ENCODE measurements around the gene TIA1.
"Not testable (repeated sequence)": the region's sequence is repeated elsewhere in the genome, so short reads cannot be mapped to it uniquely, and the experiment has no call there.

TIA1 gene, protein sequence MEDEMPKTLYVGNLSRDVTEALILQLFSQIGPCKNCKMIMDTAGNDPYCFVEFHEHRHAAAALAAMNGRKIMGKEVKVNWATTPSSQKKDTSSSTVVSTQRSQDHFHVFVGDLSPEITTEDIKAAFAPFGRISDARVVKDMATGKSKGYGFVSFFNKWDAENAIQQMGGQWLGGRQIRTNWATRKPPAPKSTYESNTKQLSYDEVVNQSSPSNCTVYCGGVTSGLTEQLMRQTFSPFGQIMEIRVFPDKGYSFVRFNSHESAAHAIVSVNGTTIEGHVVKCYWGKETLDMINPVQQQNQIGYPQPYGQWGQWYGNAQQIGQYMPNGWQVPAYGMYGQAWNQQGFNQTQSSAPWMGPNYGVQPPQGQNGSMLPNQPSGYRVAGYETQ

DNA sequence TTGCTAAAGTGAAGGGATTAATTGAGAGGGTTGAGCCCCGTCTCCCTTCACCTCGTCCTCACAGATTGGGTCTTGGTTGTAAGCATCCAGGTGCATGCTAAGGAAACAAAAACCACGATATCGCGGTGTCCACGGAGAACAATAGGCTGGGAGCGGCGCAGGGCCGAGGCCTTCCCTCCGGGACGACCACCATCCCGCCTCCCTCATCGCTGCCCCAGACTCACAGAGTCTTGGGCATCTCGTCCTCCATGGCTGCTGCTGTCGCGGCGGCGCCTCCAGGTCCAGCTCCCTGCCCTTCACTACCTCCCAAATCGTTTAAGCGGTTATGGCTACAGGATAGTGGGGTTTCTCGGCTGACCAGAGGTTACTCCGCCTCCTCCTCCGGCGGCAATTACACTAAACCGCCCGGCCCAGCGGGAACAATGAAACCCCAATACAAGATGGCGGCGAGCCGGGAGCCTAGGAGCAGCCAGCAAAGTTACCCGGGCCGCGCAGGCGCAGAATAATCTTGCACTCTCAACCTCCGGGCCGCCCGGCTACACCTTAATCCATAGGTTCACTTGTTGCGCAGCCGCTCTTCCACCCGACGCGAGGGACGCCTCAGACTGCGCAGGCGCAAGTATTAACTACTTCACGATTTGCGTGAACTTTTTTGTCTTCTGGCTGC lies at the start of gene TIA1:
TIA1 (minus strand) TSS at position 448 of the 667 bp plus-strand sequence; CDS start at position 250, 198 bp downstream.
- DNase-seq (ENCODE audit: low read depth in 2 of 2), result peak; percentile 96 to 98

DNA sequence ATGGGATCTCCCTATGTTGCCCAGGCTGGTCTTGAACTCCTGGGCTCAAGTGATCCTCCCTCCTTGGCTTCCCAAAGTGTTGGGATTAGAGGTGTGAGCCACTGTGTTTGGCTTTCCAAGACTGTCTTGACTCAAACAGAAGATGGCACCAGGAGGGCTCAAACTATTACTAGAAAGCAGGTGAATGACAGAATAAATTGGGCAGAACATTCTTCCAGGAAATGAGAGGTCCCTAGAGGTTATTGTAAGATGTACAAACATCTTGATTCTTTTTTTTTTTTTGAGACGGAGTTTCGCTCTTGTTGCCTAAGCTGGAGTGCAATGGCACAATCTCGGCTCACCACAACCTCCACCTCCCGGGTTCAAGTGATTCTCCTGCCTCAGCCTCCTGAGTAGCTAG lies 49.4 kb upstream of the TIA1 start:
- DNase-seq (ENCODE audit: low read depth in 2 of 2), result not testable (repeated sequence)

DNA sequence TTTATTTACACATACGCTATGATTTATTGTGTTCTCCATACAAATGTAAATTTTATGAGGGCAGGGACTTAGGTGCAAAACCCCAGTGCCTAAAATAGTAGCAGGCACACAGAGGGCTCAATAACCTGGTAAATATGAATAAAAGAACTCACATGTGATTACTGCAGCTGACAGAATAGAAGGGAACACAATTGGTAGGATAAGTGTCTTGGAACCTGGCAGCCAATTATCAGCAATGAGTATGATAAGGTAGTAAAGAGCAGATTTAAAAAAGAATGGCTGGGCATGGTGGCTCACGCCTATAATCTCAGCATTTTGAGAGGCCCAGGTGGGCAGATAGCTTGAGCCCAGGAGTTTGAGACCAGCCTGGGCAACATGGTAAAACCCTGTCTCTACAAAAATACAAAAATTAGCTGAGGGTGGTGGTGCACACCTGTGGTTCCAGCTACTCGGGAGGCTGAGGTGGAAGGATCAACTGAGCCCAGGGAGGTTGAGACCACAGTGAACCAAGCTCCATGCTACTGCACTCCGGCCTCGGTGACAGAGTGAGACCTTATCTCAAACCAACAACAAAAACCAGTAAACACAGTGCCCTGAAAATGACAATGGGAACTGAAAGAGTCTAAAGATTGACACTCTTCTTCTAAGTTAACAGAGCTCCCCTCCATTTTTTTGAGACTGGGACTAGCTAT lies 35.2 kb upstream of the TIA1 start:
- DNase-seq (ENCODE audit: low read depth in 2 of 2), result no peak

DNA sequence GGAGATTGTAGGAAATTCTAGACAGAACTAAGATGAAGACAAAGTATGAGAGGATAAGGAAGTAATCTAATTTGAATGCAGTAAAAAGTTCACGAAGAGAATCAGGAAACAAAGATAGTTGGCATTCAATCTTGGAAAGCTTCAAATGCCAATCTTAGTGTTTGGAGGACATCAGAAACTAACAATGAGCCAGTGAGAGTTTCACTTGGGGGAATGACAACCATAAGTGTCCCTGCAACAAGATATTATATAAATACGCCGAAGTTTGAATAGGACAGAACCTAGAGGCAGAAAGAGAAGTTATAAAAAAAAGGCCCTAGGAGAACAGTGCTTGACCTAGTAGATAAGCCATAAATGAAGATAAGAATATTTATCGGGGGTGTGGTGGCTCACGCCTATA lies 34.0 kb upstream of the TIA1 start:
- DNase-seq (ENCODE audit: low read depth in 2 of 2), result no peak

DNA sequence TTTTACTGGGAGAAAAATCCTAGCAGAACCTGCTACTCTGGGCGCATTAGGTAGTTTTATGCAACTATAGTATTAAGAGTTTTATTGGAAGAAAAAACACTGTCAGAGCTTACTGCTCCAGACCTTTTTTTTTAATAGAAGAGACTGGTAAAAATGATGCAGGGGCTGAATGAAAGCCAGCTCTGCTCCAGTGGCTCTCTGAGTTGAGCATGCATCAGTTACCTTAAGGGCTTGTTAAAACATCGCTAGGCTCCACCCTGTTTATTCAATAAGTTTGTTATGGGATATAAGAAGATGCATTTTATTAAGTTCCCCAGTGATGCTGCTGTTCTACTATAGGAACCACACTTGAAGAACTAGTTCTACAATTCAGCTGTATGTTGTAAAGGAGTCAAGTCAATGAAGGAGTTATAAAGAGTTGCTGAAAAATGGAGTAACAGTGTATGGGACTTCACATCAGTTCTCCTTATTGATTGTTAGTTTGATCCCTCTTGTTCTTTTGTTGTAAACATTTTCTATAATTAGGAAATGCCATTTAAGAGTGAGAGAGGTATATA lies 31.9 kb upstream of the TIA1 start:
- DNase-seq (ENCODE audit: low read depth in 2 of 2), result no peak

DNA sequence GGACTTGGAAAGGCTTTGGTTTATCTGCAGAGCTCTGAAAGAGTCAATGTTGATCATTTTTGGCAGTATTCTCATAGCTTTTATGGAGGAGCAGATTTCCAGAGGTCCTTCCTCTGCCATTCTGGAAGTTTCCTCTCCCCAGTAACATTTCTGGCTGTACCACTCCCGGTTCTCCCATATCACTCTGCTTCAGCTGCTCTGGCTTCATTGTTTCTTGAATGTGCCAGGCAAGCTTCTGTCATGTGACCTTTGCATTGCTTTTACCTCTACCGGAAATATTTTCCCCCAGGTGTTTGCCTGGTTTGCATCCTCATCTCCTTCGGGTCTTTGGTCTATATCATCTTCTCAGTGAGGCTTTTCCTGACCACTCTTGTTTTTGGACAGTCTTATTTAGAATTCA lies 21.9 kb upstream of the TIA1 start:
- DNase-seq (ENCODE audit: low read depth in 2 of 2), result no peak

DNA sequence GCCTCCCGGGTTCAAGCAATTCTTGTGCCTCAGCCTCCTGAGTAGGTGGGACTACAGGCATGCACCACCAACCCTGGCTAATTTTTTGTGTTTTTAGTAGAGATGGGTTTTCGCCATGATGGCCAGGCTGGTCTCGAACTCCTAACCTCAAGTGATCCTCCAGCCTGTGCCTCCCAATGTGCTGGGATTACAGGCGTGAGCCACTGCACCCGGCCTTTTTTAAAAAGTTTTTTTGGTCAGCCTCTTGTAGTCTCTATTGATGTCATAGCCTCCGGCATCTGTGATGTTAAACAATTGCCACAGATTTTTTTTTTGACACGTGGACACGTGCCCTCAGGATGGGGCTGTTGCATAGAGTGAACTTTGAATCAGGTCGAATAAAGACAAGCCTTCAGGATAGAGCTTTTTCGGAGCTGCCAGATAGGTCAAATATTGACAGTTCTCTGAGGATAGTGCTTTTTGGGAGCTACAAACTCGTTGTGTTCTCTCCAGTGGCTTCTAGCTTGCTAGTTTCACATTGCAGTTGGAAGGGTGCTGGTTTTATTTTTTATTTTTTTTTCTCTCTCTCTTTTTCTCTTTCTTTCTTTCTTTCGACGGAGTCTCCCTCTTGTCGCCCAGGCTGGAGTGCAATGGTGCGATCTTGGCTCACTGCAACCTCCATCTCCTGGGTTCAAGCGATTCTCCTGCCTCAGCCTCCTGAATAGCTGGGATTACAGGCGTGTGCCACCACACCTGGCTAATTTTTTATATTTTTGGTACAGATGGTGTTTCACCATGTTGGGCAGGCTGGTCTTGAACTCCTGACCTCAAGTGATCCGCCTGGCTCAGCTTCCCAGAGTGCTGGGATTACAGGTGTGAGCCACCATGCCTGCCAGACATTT lies 21.2 kb upstream of the TIA1 start:
- not testable (repeated sequence) for DNase-seq (ENCODE audit: low read depth in 2 of 2)

DNA sequence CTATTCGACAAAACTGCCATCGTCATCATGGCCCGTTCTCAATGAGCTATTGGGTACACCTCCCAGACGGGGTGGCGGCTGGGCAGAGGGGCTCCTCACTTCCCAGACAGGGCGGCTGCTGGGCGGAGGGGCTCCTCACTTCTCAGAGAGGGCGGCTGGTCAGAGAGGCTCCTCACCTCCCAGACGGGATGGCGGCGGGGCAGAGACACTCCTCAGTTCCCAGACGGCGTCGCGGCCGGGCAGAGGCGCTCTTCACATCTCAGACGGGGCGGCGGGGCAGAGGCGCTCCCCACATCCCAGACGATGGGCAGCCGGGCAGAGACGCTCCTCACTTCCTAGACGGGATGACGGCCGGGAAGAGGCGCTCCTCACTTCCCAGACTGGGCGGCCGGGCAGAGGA lies 18.5 kb upstream of the TIA1 start:
- DNase-seq (ENCODE audit: low read depth in 2 of 2), result not testable (repeated sequence)

DNA sequence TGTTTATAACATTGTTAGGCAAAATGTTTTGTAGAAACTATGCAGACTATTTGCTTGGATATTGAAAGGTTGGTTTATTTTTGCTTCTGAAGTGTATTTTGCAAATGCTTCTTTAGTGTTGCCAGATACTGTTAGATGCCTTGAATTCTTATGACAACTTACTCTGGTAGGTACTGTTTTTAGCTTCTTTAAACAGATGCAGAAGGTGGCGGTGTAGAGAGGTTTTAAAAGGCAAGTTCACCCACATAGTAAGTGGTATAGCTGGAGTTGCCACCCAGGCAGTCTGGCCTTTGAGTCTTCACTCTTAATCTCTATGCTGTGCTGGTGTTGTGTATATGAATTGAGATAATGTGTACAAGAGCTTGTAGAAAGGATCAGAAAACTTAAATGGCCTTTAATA lies 13.1 kb upstream of the TIA1 start:
- no peak for DNase-seq (ENCODE audit: low read depth in 2 of 2)

DNA sequence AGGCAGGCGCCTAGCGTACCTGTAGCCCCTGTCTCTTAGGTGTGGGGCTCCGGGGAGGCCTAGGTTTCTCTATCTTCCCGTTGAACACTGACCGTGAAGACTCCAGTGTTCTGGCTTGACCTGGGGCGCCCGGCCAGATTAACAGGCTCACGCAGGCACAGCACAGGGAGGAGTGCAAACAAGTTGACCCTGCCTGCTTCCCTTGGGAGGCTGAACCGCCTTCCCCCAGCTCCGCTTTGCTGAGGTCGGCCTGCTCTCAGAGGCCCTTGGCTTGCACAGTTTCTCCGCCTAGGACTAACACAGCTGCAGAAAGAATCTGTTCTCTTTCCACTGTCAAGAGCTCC lies 10.1 kb upstream of the TIA1 start:
- DNase-seq (ENCODE audit: low read depth in 2 of 2), result no peak

DNA sequence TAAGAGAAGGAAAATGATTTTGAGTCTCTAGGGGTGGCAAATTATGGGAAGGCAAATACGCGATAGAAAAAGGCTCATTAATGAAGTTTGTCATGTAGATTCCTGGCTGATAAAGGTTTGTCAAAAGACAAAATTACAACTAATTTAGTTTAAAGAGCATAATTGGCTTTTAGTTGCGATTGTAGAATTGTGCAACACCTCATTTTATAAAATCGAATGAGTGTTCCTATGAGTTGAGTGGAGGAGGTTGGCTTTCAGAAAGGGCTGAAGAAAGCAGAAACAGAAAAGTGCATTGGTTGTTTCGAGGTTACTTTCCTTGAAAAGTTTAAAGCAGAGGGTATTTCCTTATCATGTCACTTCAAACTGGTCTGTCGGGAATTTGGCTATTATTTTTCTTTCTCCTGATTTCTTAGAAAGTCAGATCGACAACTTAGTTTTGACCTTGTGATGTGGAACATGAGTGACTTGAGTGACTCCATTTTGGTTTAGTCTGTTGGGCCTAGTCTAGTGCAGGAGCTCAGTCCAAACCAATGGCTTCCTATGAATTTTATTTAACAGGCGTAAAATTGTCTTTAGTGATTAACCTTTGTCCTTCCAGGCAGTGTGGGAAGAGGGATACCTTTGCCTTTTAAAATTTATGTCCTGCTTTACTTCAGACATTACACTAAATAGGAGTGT lies 7.3 kb upstream of the TIA1 start:
- no peak for DNase-seq (ENCODE audit: low read depth in 2 of 2)

DNA sequence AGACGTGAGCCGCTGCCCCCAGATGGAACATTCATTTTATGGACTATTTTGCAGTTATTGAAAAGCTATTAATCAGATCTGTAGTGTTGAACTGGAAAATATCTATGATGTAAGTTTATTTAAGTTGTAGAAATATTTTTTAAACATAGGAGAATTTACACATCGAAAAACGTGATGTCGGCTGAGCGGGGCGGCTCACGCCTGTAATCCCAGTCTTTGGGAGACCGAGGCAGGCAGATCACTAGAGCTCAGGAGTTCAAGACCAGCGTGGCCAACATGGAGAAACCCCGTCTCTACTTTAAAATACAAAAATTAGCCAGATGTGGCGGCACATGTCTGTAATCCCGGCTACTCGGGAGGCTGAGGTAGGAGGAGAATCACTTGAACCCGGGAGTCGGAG lies 2.0 kb upstream of the TIA1 start:
- no peak for DNase-seq (ENCODE audit: low read depth in 2 of 2)

DNA sequence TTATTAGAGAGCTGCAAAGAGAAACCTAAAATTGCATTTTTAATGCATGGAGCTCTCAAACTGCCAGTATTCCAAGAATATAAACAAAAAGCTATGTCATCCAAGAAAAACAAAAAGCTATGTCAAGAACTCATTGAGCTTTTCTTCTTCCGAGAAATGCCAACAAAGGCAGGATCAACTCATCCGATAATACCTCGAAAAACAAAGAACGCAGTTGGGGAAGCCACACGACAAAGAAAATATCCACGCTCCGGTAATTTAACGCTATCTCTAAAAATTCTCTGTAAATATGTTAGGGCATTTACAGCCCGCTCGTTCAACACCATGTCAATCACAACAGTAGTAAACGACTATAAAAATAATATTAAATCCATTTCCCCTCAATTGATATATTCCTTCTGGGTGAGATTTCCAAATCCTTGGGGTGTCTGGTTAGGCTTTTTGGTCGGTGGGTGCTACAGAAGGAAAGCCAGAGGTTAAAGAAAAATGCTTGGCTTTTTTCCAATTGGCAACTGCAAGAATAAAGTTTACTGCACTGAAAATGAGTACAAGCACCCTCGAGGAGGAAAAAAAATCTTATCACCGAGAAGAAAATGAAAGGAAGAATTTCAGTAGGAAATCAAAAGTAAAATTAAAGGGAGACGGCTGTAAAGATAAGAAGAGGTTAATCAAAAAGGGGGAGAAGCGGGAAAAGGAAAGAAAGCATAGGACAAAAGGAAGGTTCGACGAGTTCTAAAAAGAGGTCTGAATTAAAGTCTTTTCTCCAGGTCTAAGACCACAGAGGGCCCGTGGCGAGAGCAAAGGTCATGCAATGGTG lies 856 bp downstream of the TIA1 start:
- no peak for DNase-seq (ENCODE audit: low read depth in 2 of 2)

DNA sequence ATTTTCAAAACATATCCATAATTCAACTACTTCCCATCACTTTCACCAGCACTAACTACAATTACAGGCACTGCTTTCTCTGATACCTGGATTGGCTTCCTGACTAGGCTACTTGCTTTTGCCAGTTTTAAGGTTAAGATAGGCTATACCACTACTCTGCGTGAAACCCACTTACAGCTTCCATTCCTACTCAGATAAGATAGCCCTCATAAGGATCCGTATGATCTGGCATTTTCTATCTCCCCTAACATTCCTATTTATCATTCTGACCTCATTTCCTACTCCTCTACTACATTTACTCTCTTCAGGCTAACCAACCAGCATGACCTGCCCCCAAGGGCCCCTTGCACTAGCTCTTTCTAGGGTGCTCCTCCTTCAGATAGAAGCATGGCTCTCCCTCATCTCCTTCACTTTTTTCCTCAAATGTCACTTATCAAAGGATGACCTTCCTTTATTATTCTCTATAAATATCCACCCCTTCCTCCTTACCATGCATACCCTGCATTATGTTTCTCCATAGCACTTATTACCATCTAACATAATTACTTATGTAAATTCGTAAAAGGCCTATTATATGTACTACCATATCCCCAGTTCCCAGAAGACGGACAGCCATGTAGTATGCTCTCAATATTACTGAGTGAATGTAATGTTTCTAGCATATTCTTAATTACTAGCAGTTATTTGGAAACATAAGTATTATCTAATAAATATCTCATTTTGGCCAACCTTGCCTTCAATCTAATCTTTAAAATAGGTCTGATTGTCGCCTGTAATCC lies 4.4 kb downstream of the TIA1 start:
- no peak for DNase-seq (ENCODE audit: low read depth in 2 of 2)

DNA sequence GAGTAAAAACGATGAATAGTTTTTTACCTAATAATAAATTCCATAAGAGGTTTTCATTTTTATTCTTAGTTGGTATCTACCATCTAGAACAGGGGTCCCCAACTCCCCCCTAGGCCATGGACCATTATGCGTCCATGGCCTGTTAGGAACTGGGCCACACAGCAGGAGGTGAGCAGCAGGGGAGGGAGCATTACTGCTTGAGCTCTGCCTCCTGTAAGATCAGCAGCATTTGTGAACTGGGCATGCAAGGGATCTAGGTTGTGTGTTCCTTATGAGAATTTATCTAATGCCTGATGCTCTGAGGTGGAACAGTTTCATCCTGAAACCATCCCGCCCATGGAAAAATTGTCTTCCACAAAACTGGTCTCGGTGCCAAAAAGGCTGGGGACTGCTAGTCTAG lies 5.9 kb downstream of the TIA1 start:
- no peak for DNase-seq (ENCODE audit: low read depth in 2 of 2)

DNA sequence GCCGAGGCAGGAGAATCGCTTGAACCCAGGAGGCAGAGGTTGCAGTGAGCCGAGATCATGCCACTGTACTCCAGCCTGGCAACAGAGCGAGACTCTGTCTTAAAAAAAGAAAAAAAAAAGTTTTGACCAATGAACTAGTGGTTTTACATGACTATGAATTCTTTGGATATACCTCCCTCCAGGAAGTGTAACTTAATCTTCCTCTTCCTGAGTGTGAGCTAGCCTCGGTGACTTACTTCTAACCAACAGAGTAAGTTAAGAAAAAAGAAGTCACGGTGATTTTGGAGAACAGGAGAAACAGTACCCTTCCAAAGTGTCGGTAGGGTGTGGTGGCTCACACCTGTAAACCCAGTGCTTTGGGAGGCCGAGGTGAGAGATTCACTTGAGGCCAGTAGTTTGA lies 7.1 kb downstream of the TIA1 start:
- DNase-seq (ENCODE audit: low read depth in 2 of 2), result no peak

DNA sequence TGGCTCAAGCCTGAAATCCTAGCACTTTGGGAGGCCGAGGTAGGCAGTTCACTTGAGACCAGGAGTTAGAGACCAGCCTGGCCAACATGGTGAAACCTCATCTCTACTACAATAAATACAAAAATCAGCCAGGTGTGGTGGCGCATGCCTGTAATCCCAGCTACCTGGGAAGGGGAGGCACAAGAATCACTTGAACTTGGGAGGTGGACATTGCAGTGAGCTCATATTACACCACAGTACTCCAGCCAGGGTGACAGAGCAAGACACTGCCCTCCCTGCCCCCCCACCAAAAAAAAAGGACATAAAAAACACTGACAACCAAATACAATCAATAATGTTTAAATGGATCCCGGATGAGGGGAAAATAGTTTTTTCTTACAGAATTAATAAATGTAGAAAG lies 7.8 kb downstream of the TIA1 start:
- DNase-seq (ENCODE audit: low read depth in 2 of 2), result no peak

DNA sequence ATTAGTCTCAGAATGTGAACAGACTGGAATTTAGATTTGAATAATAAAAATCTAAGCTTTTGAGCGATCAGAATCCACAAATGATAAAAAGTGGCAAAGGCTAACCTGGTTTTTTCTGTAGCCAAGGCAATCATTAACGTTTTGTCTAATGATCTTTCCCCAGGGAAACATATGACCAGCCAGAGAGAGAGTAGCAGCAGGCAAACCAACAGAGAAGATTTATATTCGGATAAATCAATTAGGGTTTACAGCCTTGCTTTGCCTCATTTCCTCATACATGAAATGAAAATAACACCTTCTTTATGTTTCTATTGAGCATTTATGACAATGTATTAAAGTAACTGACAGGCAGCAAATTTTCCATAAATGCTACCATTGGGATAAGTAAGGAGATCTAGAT lies 14.5 kb downstream of the TIA1 start:
- no peak for DNase-seq (ENCODE audit: low read depth in 2 of 2)

DNA sequence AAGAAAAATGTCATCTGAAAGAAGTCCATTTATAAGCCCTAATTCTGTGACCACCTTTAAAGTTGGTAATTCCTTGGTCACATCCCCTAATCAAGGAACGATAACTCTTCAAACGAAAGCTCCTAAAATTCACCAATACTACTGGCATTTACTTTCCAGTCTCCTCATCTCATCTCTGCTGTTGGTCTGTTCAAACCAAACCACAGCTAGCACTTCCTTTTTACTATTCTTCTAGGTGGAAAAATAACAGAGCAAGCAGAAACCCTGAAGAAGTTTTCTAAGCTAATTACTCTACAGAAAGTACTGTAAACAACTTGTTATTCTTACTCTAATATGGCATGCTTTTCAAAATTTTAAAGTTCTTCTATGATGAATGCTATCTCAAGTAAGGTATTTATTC lies 21.6 kb downstream of the TIA1 start:
- no peak for DNase-seq (ENCODE audit: low read depth in 2 of 2)

Data from stimulated activated CD8-positive, alpha-beta memory T cell treated with anti-CD3 and anti-CD28 coated beads, Interleukin-2, amount 100 ng/mL, for 48 hours (primary cell).